Caco-2 (cell line): ENCODE measurements around the gene SLC6A6. TPM values are rescaled to one million over a fixed set of nuclear protein-coding genes. Genes with fewer than 3 reads are reported as not detected.

Experiments
- BruUV-seq: library from RNA; stranded (reverse); fragments of 400-500 nt; replicated peaks from 2 replicates; lab custom pipeline; 2021; lab: Mats Ljungman, UMichigan
- CTCF ChIA-PET: fragments of 300-600 bp; sonication (Branson Sonifier 250); formaldehyde crosslinking; loops from one replicate; lab custom pipeline; 2022; ENCODE audit warnings: antibody characterized with exemption; lab: Charles Lee
- POLR2A ChIA-PET: fragments of 300-600 bp; sonication (Branson Sonifier 250); formaldehyde crosslinking; loops from one replicate; lab custom pipeline; 2022; ENCODE audit warnings: antibody characterized with exemption; lab: Charles Lee
- DNase-seq, 2 experiments: peaks; one replicate each; pipeline versions ENCODE4 v3.0.0 to v3.0.0-alpha.2; 2020 to 2022
- H3K27me3 ChIP-seq: replicated peaks from 2 replicates; pipeline ENCODE4 v1.6.0; 2011; ENCODE audit warnings: low read length; ENCODE audit not compliant: control insufficient read depth, insufficient read depth
- H3K36me3 ChIP-seq: 2 replicates; pipeline ENCODE4 v1.5.1; 2011; ENCODE audit warnings: low read length; ENCODE audit not compliant: control insufficient read depth, insufficient read depth
- H3K4me1 ChIP-seq: fragments of 250-450 bp; sonication (Bioruptor Pico); 2 replicates; pipeline ENCODE4 v1.5.1; 2020; ENCODE audit warnings: mild to moderate bottlenecking
- H3K4me3 ChIP-seq: 2 replicates; pipeline ENCODE4 v1.5.1; 2011; ENCODE audit warnings: low read depth, mild to moderate bottlenecking, control low read depth, low read length
- H3K9me3 ChIP-seq: fragments of 250-450 bp; sonication (Bioruptor Pico); 2 replicates; pipeline ENCODE4 v1.5.1; 2020; ENCODE audit warnings: mild to moderate bottlenecking, moderate library complexity
- H3K27ac Mint-ChIP-seq: one replicate; pipeline ENCODE4 v1.8.0; 2022; ENCODE audit warnings: mixed read lengths; ENCODE audit not compliant: unreplicated experiment
- H3K27me3 Mint-ChIP-seq: one replicate; pipeline ENCODE4 v1.8.0; 2022; ENCODE audit warnings: mixed read lengths; ENCODE audit not compliant: insufficient read depth, unreplicated experiment
- H3K36me3 Mint-ChIP-seq: one replicate; pipeline ENCODE4 v1.8.0; 2022; ENCODE audit warnings: mild to moderate bottlenecking, mixed read lengths; ENCODE audit not compliant: insufficient read depth, unreplicated experiment
- H3K4me1 Mint-ChIP-seq: one replicate; pipeline ENCODE4 v1.8.0; 2022; ENCODE audit warnings: low read depth, mixed read lengths; ENCODE audit not compliant: unreplicated experiment
- H3K4me3 Mint-ChIP-seq: one replicate; pipeline ENCODE4 v1.8.0; 2022; ENCODE audit warnings: mild to moderate bottlenecking, moderate library complexity, mixed read lengths; ENCODE audit not compliant: unreplicated experiment
- H3K9me3 Mint-ChIP-seq: one replicate; pipeline ENCODE4 v1.8.0; 2022; ENCODE audit warnings: mixed read lengths; ENCODE audit not compliant: unreplicated experiment
- intact Hi-C: fragments of 100-400 bp; cut with micrococcal nuclease; formaldehyde crosslinking; loops from one replicate; pipeline ENCODE4 v1.10.0; 2022; ENCODE audit not compliant: unreplicated experiment
- total RNA-seq: library from RNA; stranded (reverse); gene quantifications from 2 replicates; pipeline ENCODE4 v1.2.3, GENCODE V29; 2022
- TF ChIP-seq, protein P1 (sequence below), 2 experiments: fragments of 200-600 bp in 1 of 2; IDR thresholded peaks; 1 replicate in 1 of 2; 2 replicates in 1 of 2; pipeline versions ENCODE4 v1.5.1 to v1.8.0; 2011 to 2022; ENCODE audit warnings: antibody characterized with exemption in 1 of 2, control low read depth in 1 of 2, inconsistent platforms in 1 of 2, low read depth in 1 of 2, low read length in 1 of 2, mild to moderate bottlenecking in 1 of 2, moderate library complexity in 1 of 2; ENCODE audit not compliant: insufficient read depth in 1 of 2, severe bottlenecking in 1 of 2, unreplicated experiment in 1 of 2

Gene SLC6A6
- total RNA-seq, 1 experiment from 2014 or later, result 49.6 TPM

DNA sequence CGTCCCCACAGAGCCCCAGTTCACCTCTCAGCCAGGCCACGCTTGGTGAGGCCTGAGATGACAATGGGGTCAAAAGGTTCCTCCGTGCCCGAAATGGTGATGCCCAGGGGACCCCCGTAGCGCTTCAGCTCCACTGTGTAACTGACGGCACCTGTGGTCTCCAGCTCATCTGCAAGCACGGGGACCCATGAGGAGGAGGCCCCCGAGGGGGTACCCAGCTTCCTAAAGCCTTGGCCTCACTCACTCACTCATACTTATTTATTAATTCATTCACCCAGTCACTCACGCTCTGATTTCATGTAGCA is 107.3 kb downstream of the SLC6A6 start:
- POLR2A ChIA-PET, result no interaction called here
- Histone ChIP-seq H3K9me3 (no peaks in the 10 kb centered on the region), H3K36me3 (no peaks in the 10 kb centered on the region), H3K4me1 (no peaks in the 10 kb centered on the region), H3K4me3 (no peak overlapping the region), H3K27me3 (no peaks in the 10 kb centered on the region)
- intact Hi-C loops, result loop anchor here (1.0 to 5.0 kb wide), 5 partner anchors 39 to 413 kb away; partner anchors contain the start of gene CCDC174
- Mint-ChIP-seq H3K27me3 (no peaks in the 10 kb centered on the region), H3K27ac (no peak overlapping the region), H3K4me1 (no peaks in the 10 kb centered on the region), H3K9me3 (no peaks in the 10 kb centered on the region), H3K4me3 (no peak overlapping the region), H3K36me3 (peaks cover 5% of the 10 kb centered on the region)
- CTCF ChIA-PET, result interaction anchor here (0.8 to 1.3 kb wide), 4 partner anchors 12 to 98 kb away, joined by 3 to 8 read pairs (median 4); no protein-coding TSS in a partner anchor
- DNase-seq, result peak in 1 of 2 experiments; percentile 12
- TF ChIP-seq, protein P1, sequence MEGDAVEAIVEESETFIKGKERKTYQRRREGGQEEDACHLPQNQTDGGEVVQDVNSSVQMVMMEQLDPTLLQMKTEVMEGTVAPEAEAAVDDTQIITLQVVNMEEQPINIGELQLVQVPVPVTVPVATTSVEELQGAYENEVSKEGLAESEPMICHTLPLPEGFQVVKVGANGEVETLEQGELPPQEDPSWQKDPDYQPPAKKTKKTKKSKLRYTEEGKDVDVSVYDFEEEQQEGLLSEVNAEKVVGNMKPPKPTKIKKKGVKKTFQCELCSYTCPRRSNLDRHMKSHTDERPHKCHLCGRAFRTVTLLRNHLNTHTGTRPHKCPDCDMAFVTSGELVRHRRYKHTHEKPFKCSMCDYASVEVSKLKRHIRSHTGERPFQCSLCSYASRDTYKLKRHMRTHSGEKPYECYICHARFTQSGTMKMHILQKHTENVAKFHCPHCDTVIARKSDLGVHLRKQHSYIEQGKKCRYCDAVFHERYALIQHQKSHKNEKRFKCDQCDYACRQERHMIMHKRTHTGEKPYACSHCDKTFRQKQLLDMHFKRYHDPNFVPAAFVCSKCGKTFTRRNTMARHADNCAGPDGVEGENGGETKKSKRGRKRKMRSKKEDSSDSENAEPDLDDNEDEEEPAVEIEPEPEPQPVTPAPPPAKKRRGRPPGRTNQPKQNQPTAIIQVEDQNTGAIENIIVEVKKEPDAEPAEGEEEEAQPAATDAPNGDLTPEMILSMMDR (IDR thresholded peaks at IDR 0.05; ENCODE audit: insufficient read depth in 1 of 2, low read depth in 1 of 2, low read length in 1 of 2, severe bottlenecking in 1 of 2, unreplicated experiment in 1 of 2), result no peak
- no TSS peak for BruUV-seq

GRCh38 chr3:14510838-14511622 is 108.6 kb downstream of the SLC6A6 start:
- Mint-ChIP-seq H3K4me3 (no peak overlapping the region), H3K4me1 (no peaks in the 10 kb centered on the region), H3K36me3 (no peaks in the 10 kb centered on the region), H3K27me3 (no peaks in the 10 kb centered on the region), H3K27ac (no peak overlapping the region), H3K9me3 (no peaks in the 10 kb centered on the region)
- POLR2A ChIA-PET, result no interaction called here
- Histone ChIP-seq H3K4me3 (no peak overlapping the region), H3K4me1 (no peaks in the 10 kb centered on the region), H3K9me3 (no peaks in the 10 kb centered on the region), H3K36me3 (no peaks in the 10 kb centered on the region), H3K27me3 (no peaks in the 10 kb centered on the region)
- DNase-seq, result peak in 1 of 2 experiments; percentile 23
- BruUV-seq, result no TSS peak
- TF ChIP-seq, protein P1 (IDR thresholded peaks at IDR 0.05; ENCODE audit: insufficient read depth in 1 of 2, low read depth in 1 of 2, low read length in 1 of 2, severe bottlenecking in 1 of 2, unreplicated experiment in 1 of 2), result no peak
- intact Hi-C loops, result no loop called here
- CTCF ChIA-PET, result interaction anchor here (0.8 kb wide), 1 partner anchor 97 kb away, joined by 3 read pairs; no protein-coding TSS in a partner anchor

- ChIA-PET CTCF (no interaction called here), POLR2A (no interaction called here)
- no TSS peak for BruUV-seq
- H3K4me3 ChIP-seq, result no peak overlapping the region
- Mint-ChIP-seq H3K4me3 (no peak overlapping the region), H3K36me3 (no peaks in the 10 kb centered on the region), H3K27ac (no peak overlapping the region), H3K4me1 (no peaks in the 10 kb centered on the region), H3K9me3 (no peaks in the 10 kb centered on the region), H3K27me3 (no peaks in the 10 kb centered on the region)
- intact Hi-C loops, result no loop called here
- DNase-seq, result peak in 1 of 2 experiments; percentile 26
- no peaks in the 10 kb centered on the region for H3K4me1 ChIP-seq
- TF ChIP-seq, protein P1 (IDR thresholded peaks at IDR 0.05; ENCODE audit: insufficient read depth in 1 of 2, low read depth in 1 of 2, low read length in 1 of 2, severe bottlenecking in 1 of 2, unreplicated experiment in 1 of 2), result no peak
- H3K36me3 ChIP-seq, result no peaks in the 10 kb centered on the region
- H3K9me3 ChIP-seq, result no peaks in the 10 kb centered on the region
- no peaks in the 10 kb centered on the region for H3K27me3 ChIP-seq
These were observed 109.3 kb downstream of the SLC6A6 start for GRCh38 chr3:14511623-14512280.
